ENCODE data around the gene EBF3. TPM values are rescaled to one million over a fixed set of nuclear protein-coding genes. Genes with fewer than 3 reads are reported as not detected.

Gene EBF3
- total RNA-seq, 1 experiment from 2014 or later, result 0.22 TPM

- no peak overlapping the region for H2BK5ac ChIP-seq (ENCODE audit: insufficient read length, low read length)
- no peaks in the 10 kb centered on the region for H3K79me1 ChIP-seq (ENCODE audit: insufficient read depth, low read depth, low read length, poor library complexity, severe bottlenecking)
- no peak overlapping the region for H4K91ac ChIP-seq (ENCODE audit: insufficient read length, low read depth, low read length)
- no peak overlapping the region for H3K14ac ChIP-seq (ENCODE audit: insufficient read depth, low read length)
- H3K4me3 Mint-ChIP-seq, result no peak overlapping the region
- H2BK15ac ChIP-seq (ENCODE audit: low read depth, low read length), result no peak overlapping the region
- no peak overlapping the region for H2BK120ac ChIP-seq (ENCODE audit: low read depth, low read length, poor library complexity, severe bottlenecking)
- no peaks in the 10 kb centered on the region for H3K27me3 ChIP-seq (ENCODE audit: insufficient read depth, low read length)
- H3K36me3 Mint-ChIP-seq (ENCODE audit: insufficient read depth in 1 of 3, low read depth in 3 of 3), result no peaks in the 10 kb centered on the region; a peak in 2 of 7 replicates
- H4K5ac ChIP-seq (ENCODE audit: insufficient read length, low read depth, low read length), result no peak overlapping the region
- H3K79me2 ChIP-seq (ENCODE audit: insufficient read depth, low read length), result no peaks in the 10 kb centered on the region
- H4K8ac ChIP-seq (replicated peaks; ENCODE audit: insufficient read length, low read depth, low read length), result no peak overlapping the region
- H3K23ac ChIP-seq (ENCODE audit: insufficient read length, low read depth, low read length), result no peak overlapping the region
- no peak overlapping the region for H3K18ac ChIP-seq (ENCODE audit: insufficient read length, low read depth, low read length)
- H3K27me3 Mint-ChIP-seq (ENCODE audit: low read depth), result no peaks in the 10 kb centered on the region
- H3K4me2 ChIP-seq (ENCODE audit: insufficient read depth, insufficient read length, low read length), result no peak overlapping the region
- H2BK20ac ChIP-seq (ENCODE audit: low read depth, low read length, poor library complexity, severe bottlenecking), result no peak overlapping the region
- no peaks in the 10 kb centered on the region for H4K20me1 ChIP-seq (ENCODE audit: control insufficient read depth, insufficient read depth, insufficient read length)
- no peaks in the 10 kb centered on the region for H3K4me1 ChIP-seq (ENCODE audit: insufficient read depth, low read length)
- WGBS (ENCODE audit: extremely low coverage, insufficient read length, low lambda C conversion rate), result no CpG with 5 or more reads among the region's 16 CpGs
- no peak overlapping the region for H2AK5ac ChIP-seq (ENCODE audit: insufficient read length, low read length)
- H2AFZ ChIP-seq (ENCODE audit: low read length), result no peak overlapping the region
- H3K9me3 ChIP-seq (ENCODE audit: control insufficient read depth, low read depth, low read length), result no peaks in the 10 kb centered on the region
- H3K9ac ChIP-seq (ENCODE audit: extremely low read depth, insufficient read length, low read length), result no peak overlapping the region
- H3K27ac Mint-ChIP-seq, result no peak overlapping the region
- H3K23me2 ChIP-seq (ENCODE audit: insufficient read length, low read depth, low read length, poor library complexity, severe bottlenecking), result no peaks in the 10 kb centered on the region
- no peaks in the 10 kb centered on the region for H3K4me1 Mint-ChIP-seq
- no peak overlapping the region for H2BK12ac ChIP-seq (ENCODE audit: insufficient read length, low read depth, low read length)
- TF ChIP-seq, protein P1, sequence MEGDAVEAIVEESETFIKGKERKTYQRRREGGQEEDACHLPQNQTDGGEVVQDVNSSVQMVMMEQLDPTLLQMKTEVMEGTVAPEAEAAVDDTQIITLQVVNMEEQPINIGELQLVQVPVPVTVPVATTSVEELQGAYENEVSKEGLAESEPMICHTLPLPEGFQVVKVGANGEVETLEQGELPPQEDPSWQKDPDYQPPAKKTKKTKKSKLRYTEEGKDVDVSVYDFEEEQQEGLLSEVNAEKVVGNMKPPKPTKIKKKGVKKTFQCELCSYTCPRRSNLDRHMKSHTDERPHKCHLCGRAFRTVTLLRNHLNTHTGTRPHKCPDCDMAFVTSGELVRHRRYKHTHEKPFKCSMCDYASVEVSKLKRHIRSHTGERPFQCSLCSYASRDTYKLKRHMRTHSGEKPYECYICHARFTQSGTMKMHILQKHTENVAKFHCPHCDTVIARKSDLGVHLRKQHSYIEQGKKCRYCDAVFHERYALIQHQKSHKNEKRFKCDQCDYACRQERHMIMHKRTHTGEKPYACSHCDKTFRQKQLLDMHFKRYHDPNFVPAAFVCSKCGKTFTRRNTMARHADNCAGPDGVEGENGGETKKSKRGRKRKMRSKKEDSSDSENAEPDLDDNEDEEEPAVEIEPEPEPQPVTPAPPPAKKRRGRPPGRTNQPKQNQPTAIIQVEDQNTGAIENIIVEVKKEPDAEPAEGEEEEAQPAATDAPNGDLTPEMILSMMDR (conservative IDR thresholded peaks at IDR 0.05), result no peak
- no peak overlapping the region for H3K27ac ChIP-seq (ENCODE audit: insufficient read length, low read depth, low read length)
- H3K4ac ChIP-seq (ENCODE audit: low read depth, low read length), result no peak overlapping the region
- no peak overlapping the region for H3T11ph ChIP-seq (ENCODE audit: low read length)
- H3K9me3 Mint-ChIP-seq, result peaks cover 0 to 3% of the 10 kb centered on the region in 2 experiments; a peak in 1 of 5 replicates
- no peak overlapping the region for H3K56ac ChIP-seq (ENCODE audit: insufficient read length, low read depth, low read length)
- DNase-seq, result no peak
Measured at GRCh38 chr10:129785536-129785981, 178.5 kb downstream of the EBF3 start.

Small RNA genes lying within 50 kb of the gene (microRNA-seq; reads per million reads assigned to microRNA genes)
- not detected for gene MIR4297 (ENCODE audit: borderline microRNAs expressed)

Other genes starting within 250 kb of the EBF3 start
- gene C10orf143, start 146.6 kb upstream of the EBF3 start, total RNA-seq (2021), result 0.79 and 0.94 TPM in 2 replicates
- 135 and 139 TPM in 2 replicates for gene GLRX3, start 172.1 kb upstream of the EBF3 start, total RNA-seq (2021)